ENCODE results near the gene FGD2. TPM values are rescaled to one million over a fixed set of nuclear protein-coding genes. Genes with fewer than 3 reads are reported as not detected.

The FGD2 gene
- total RNA-seq, 2 donors from 2014 or later = 10.1 to 11.9 TPM

- DNase-seq (no peak), ATAC-seq (no peak)
- H3K9me3 ChIP-seq = no peaks in the 10 kb centered on the region
- WGBS, 2 donors = 79 to 80% methylated on average over 5 of the region's 5 CpGs
- H3K4me3 ChIP-seq = no peak overlapping the region
- intact Hi-C loops (cut with DNase I) = no loop called here
- no peaks in the 10 kb centered on the region for H3K36me3 ChIP-seq (replicated peaks in 1 of 2; ENCODE audit: insufficient read depth in 1 of 2, low read depth in 2 of 2)
- peaks cover 49% of the 10 kb centered on the region for H3K4me1 ChIP-seq
- peak overlapping the region in 2 of 4 donors; percentile 3 to 10 for H3K27ac ChIP-seq
- no peaks in the 10 kb centered on the region for H3K27me3 ChIP-seq
- TF ChIP-seq CTCF (IDR thresholded peaks at IDR 0.05) = no peak
- TF ChIP-seq POLR2A (IDR thresholded peaks at IDR 0.05) = no peak
Measured at GRCh38 chr6:37020812-37021211, 15.4 kb downstream of the FGD2 start.

GRCh38 chr6:37021356-37022129, 16.1 kb downstream of the FGD2 start:
- Histone ChIP-seq H3K36me3 (replicated peaks in 1 of 2; ENCODE audit: insufficient read depth in 1 of 2, low read depth in 2 of 2) (no peaks in the 10 kb centered on the region), H3K4me3 (no peak overlapping the region), H3K9me3 (no peaks in the 10 kb centered on the region), H3K27me3 (no peaks in the 10 kb centered on the region), H3K4me1 (peaks cover 49% of the 10 kb centered on the region), H3K27ac (no peak overlapping the region)
- no peak for DNase-seq
- no peak for ATAC-seq
- 82 to 88% methylated on average over 10 to 14 of the region's 14 CpGs for WGBS, 2 donors
- TF ChIP-seq CTCF (IDR thresholded peaks at IDR 0.05) (peak in 3 of 7 experiments; percentile 15 to 20 (median 17)), POLR2A (IDR thresholded peaks at IDR 0.05) (no peak)
- intact Hi-C loops (cut with DNase I) = no loop called here

GRCh38 chr6:37022135-37022863, 16.8 kb downstream of the FGD2 start:
- intact Hi-C loops (cut with DNase I) = no loop called here
- DNase-seq (no peak), ATAC-seq (no peak)
- no peaks in the 10 kb centered on the region for H3K36me3 ChIP-seq (replicated peaks in 1 of 2; ENCODE audit: insufficient read depth in 1 of 2, low read depth in 2 of 2)
- no peaks in the 10 kb centered on the region for H3K27me3 ChIP-seq
- H3K27ac ChIP-seq = peak overlapping the region in 1 of 4 donors; percentile 4
- peaks cover 49% of the 10 kb centered on the region for H3K4me1 ChIP-seq
- no peaks in the 10 kb centered on the region for H3K9me3 ChIP-seq
- no peak overlapping the region for H3K4me3 ChIP-seq
- TF ChIP-seq CTCF (IDR thresholded peaks at IDR 0.05) = no peak
- no peak for TF ChIP-seq POLR2A (IDR thresholded peaks at IDR 0.05)
- 92 to 93% methylated on average over 6 to 17 of the region's 17 CpGs for WGBS, 2 donors

- Histone ChIP-seq H3K27ac (peak overlapping the region; percentile 4 to 68 (median 44)), H3K36me3 (replicated peaks in 1 of 2; ENCODE audit: insufficient read depth in 1 of 2, low read depth in 2 of 2) (no peaks in the 10 kb centered on the region), H3K27me3 (no peaks in the 10 kb centered on the region), H3K4me1 (peaks cover 34% of the 10 kb centered on the region), H3K9me3 (no peaks in the 10 kb centered on the region), H3K4me3 (no peak overlapping the region)
- ATAC-seq (peak; percentile 46), DNase-seq (peak; percentile 46 to 90 (median 66))
- intact Hi-C loops (cut with DNase I) = loop anchor here (5.0 kb wide), 1 partner anchor 148 kb away; the partner anchor contains the start of gene PIM1
- no peak for TF ChIP-seq POLR2A (IDR thresholded peaks at IDR 0.05)
- TF ChIP-seq CTCF (IDR thresholded peaks at IDR 0.05) = no peak
- 65 to 70% methylated on average over 15 of the region's 15 CpGs for WGBS, 2 donors
Measured at GRCh38 chr6:37024656-37025337, 19.3 kb downstream of the FGD2 start.

Measured in body of pancreas (tissue), 4 donors.